OCI-LY7 (cell line): ENCODE results near the gene WDR7. TPM values are rescaled to one million over a fixed set of nuclear protein-coding genes. Genes with fewer than 3 reads are reported as not detected.

Source experiments
- BruUV-seq: library from RNA; stranded (reverse); fragments of 400-500 nt; replicated peaks from 2 replicates; lab custom pipeline; 2021; lab: Mats Ljungman, UMichigan
- CTCF ChIA-PET: fragments of 300-600 bp; sonication (Branson Sonifier 250); formaldehyde crosslinking; loops from one replicate; lab custom pipeline; 2022; ENCODE audit warnings: antibody characterized with exemption; ENCODE audit not compliant: unreplicated experiment; lab: Charles Lee
- POLR2A ChIA-PET: fragments of 300-600 bp; sonication (Branson Sonifier 250); formaldehyde crosslinking; loops from one replicate; lab custom pipeline; 2022; ENCODE audit warnings: antibody characterized with exemption; lab: Charles Lee
- DNase-seq: peaks from one replicate; pipeline ENCODE4 v3.0.0-alpha.2; 2015; ENCODE audit warnings: low spot score
- H2AFZ ChIP-seq: fragments of 200-600 bp; sonication (generic), shearing (Covaris generic); 2 replicates; pipeline ENCODE4 v1.6.1; 2014; ENCODE audit warnings: mild to moderate bottlenecking, antibody characterized with exemption, low read length, moderate library complexity
- H3K27ac ChIP-seq: fragments of 200-600 bp; sonication (generic); 2 replicates; pipeline ENCODE4 v1.5.1; 2014; ENCODE audit warnings: mixed run types, low read depth, mild to moderate bottlenecking, moderate library complexity, low read length, inconsistent platforms; ENCODE audit not compliant: poor library complexity, severe bottlenecking
- H3K36me3 ChIP-seq: fragments of 200-600 bp; sonication (generic); 2 replicates; pipeline ENCODE4 v1.6.1; 2014; ENCODE audit warnings: mild to moderate bottlenecking, antibody characterized with exemption, low read length, moderate library complexity, mixed read lengths; ENCODE audit not compliant: insufficient read depth
- H3K4me1 ChIP-seq: fragments of 200-600 bp; sonication (generic); 2 replicates; pipeline ENCODE4 v1.5.1; 2014; ENCODE audit warnings: mild to moderate bottlenecking, low read length; ENCODE audit not compliant: insufficient read depth, poor library complexity, severe bottlenecking
- H3K4me2 ChIP-seq: fragments of 200-600 bp; sonication (generic); 2 replicates; pipeline ENCODE4 v1.6.1; 2014; ENCODE audit warnings: mild to moderate bottlenecking, low read length
- H3K4me3 ChIP-seq: fragments of 200-600 bp; sonication (generic); 2 replicates; pipeline ENCODE4 v1.5.1; 2014; ENCODE audit warnings: mild to moderate bottlenecking, low read depth, low read length; ENCODE audit not compliant: poor library complexity, severe bottlenecking
- H3K79me2 ChIP-seq: fragments of 200-600 bp; sonication (generic); 2 replicates; pipeline ENCODE4 v1.6.1; 2016; ENCODE audit warnings: low read depth, mild to moderate bottlenecking, low read length, moderate library complexity, mixed read lengths; ENCODE audit not compliant: insufficient read depth
- H3K9me2 ChIP-seq: fragments of 200-600 bp; sonication (generic); 2 replicates; pipeline ENCODE4 v1.6.1; 2016; ENCODE audit warnings: mild to moderate bottlenecking, low read length, mixed read lengths; ENCODE audit not compliant: insufficient read depth
- H3K9me3 ChIP-seq: fragments of 200-600 bp; sonication (generic); 2 replicates; pipeline ENCODE4 v1.6.1; 2014; ENCODE audit warnings: mild to moderate bottlenecking, mixed run types, low read length, mixed read lengths
- H4K20me1 ChIP-seq: fragments of 200-600 bp; sonication (generic); 2 replicates; pipeline ENCODE4 v1.6.1; 2014; ENCODE audit warnings: mild to moderate bottlenecking, antibody characterized with exemption, low read length, moderate library complexity, mixed read lengths; ENCODE audit not compliant: insufficient read depth
- EZH2phosphoT487 ChIP-seq: fragments of 200-600 bp; sonication (generic); IDR thresholded peaks from 2 replicates; pipeline ENCODE4 v1.6.1; 2018; ENCODE audit warnings: low read depth, borderline replicate concordance, mild to moderate bottlenecking, mixed run types, antibody characterized with exemption, low read length, moderate library complexity, mixed read lengths
- intact Hi-C: fragments of 100-400 bp; cut with micrococcal nuclease; formaldehyde crosslinking; loops from one replicate; pipeline ENCODE4 v1.10.0; 2022; ENCODE audit not compliant: unreplicated experiment
- total RNA-seq, 2 experiments: library from RNA; depleted of rRNA in 1 of 2; stranded (reverse); fragments of >200 nt in 1 of 2; shearing (Covaris generic) in 1 of 2; gene quantifications; 2 replicates each; pipeline ENCODE4 v1.2.3, GENCODE V29; 2014 to 2022
- TF ChIP-seq, protein P1 (sequence below): fragments of 200-600 bp; sonication (generic); conservative IDR thresholded peaks from 2 replicates; pipeline ENCODE4 v1.5.1; 2014; ENCODE audit warnings: mild to moderate bottlenecking, antibody characterized with exemption, low read length, moderate library complexity, mixed read lengths

Gene WDR7
- total RNA-seq, 2 experiments from 2014 or later, result 13.2 to 17.1 TPM

GRCh38 chr18:56983275-56983992, 332.3 kb downstream of the WDR7 start:
- H2AFZ ChIP-seq, result no peak overlapping the region
- CTCF ChIA-PET, result no interaction called here
- no peak for TF ChIP-seq EZH2phosphoT487
- TF ChIP-seq, protein P1, sequence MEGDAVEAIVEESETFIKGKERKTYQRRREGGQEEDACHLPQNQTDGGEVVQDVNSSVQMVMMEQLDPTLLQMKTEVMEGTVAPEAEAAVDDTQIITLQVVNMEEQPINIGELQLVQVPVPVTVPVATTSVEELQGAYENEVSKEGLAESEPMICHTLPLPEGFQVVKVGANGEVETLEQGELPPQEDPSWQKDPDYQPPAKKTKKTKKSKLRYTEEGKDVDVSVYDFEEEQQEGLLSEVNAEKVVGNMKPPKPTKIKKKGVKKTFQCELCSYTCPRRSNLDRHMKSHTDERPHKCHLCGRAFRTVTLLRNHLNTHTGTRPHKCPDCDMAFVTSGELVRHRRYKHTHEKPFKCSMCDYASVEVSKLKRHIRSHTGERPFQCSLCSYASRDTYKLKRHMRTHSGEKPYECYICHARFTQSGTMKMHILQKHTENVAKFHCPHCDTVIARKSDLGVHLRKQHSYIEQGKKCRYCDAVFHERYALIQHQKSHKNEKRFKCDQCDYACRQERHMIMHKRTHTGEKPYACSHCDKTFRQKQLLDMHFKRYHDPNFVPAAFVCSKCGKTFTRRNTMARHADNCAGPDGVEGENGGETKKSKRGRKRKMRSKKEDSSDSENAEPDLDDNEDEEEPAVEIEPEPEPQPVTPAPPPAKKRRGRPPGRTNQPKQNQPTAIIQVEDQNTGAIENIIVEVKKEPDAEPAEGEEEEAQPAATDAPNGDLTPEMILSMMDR, result no peak
- BruUV-seq, result no TSS peak
- no peaks in the 10 kb centered on the region for H3K36me3 ChIP-seq
- intact Hi-C loops, result no loop called here
- H3K4me2 ChIP-seq, result no peak overlapping the region
- no peak overlapping the region for H3K4me3 ChIP-seq
- H3K9me2 ChIP-seq, result no peaks in the 10 kb centered on the region
- no peak overlapping the region for H3K27ac ChIP-seq
- no peaks in the 10 kb centered on the region for H3K79me2 ChIP-seq
- POLR2A ChIA-PET, result no interaction called here
- DNase-seq, result no peak
- H4K20me1 ChIP-seq, result no peaks in the 10 kb centered on the region
- no peaks in the 10 kb centered on the region for H3K9me3 ChIP-seq
- no peaks in the 10 kb centered on the region for H3K4me1 ChIP-seq

DNA sequence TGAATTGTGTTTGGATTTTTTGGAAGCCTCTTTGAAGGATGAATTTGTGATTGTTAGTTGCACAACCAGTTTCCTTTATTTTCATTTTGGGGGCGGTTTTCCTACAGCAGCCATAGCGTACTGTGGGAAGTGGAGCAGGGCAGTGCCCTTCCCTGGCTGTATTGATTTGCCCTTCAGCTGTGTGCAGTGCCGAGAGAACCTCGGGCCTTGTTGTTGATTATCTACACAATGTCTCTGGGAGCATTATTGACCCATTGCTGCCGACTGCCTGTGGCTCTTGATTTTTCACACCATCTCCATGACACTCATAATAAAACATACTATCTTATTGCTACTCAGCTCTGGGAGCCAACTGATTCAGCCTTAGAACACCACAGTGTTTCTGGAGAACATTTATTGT, 333.6 kb downstream of the WDR7 start:
- Histone ChIP-seq H3K27ac (no peak overlapping the region), H3K4me2 (no peak overlapping the region), H2AFZ (no peak overlapping the region), H3K79me2 (no peaks in the 10 kb centered on the region), H3K4me3 (no peak overlapping the region), H3K36me3 (no peaks in the 10 kb centered on the region), H3K4me1 (no peaks in the 10 kb centered on the region), H3K9me2 (no peaks in the 10 kb centered on the region), H4K20me1 (no peaks in the 10 kb centered on the region), H3K9me3 (no peaks in the 10 kb centered on the region)
- DNase-seq, result no peak
- intact Hi-C loops, result no loop called here
- ChIA-PET CTCF (no interaction called here), POLR2A (no interaction called here)
- BruUV-seq, result no TSS peak
- TF ChIP-seq EZH2phosphoT487, result no peak

DNA sequence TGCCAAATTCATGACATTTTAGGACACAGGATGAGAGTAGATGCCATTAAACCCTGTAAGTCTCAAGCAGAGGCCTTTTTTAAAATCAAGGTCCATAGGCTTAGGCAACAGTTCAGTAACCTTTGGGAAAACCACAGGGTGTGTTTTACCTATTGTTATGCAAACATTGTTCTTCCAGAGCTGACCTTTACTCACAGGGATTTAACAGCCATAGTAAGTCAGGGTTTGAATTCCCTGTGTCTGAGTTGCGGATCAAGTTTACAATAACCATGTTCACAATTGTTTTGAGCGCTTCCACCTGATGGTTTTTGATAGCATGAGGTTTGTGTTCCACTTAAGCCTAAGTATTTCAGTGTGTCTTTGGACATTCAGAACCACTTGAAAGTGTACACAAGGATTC, 335.7 kb downstream of the WDR7 start:
- Histone ChIP-seq H3K4me2 (no peak overlapping the region), H3K79me2 (no peaks in the 10 kb centered on the region), H4K20me1 (no peaks in the 10 kb centered on the region), H3K9me3 (no peaks in the 10 kb centered on the region), H3K36me3 (no peaks in the 10 kb centered on the region), H3K27ac (no peak overlapping the region), H2AFZ (no peak overlapping the region), H3K4me3 (no peak overlapping the region), H3K9me2 (no peaks in the 10 kb centered on the region), H3K4me1 (no peaks in the 10 kb centered on the region)
- TF ChIP-seq EZH2phosphoT487, result no peak
- TF ChIP-seq, protein P1, result no peak
- no TSS peak for BruUV-seq
- DNase-seq, result no peak
- ChIA-PET POLR2A (no interaction called here), CTCF (no interaction called here)
- intact Hi-C loops, result no loop called here
